Activated T-cell treated with anti-CD3 and anti-CD28 coated beads for 1 hour (primary cell): Measurements from ENCODE around the gene PHKA2.

Experiments used
- DNase-seq: peaks from one replicate; pipeline ENCODE4 v3.0.0-alpha.2; 2020; ENCODE audit warnings: low read depth

Gene PHKA2

GRCh38 chrX:18971506-18971905 lies 12.4 kb downstream of the PHKA2 start:
- DNase-seq, result no peak

- no peak for DNase-seq
Measured at GRCh38 chrX:18970465-18970864, 13.4 kb downstream of the PHKA2 start.

- no peak for DNase-seq
Measured at GRCh38 chrX:18966624-18967023, 17.3 kb downstream of the PHKA2 start.

GRCh38 chrX:18964901-18965300 lies 19.0 kb downstream of the PHKA2 start:
- DNase-seq, result no peak

- no peak for DNase-seq
Measured at GRCh38 chrX:18964026-18964425, 19.9 kb downstream of the PHKA2 start.

GRCh38 chrX:18962329-18962728 lies 21.6 kb downstream of the PHKA2 start:
- DNase-seq, result no peak

GRCh38 chrX:18961686-18962085 lies 22.2 kb downstream of the PHKA2 start:
- no peak for DNase-seq

GRCh38 chrX:18956303-18957032 lies 27.4 kb downstream of the PHKA2 start:
- DNase-seq, result no peak

- DNase-seq, result no peak
Measured at GRCh38 chrX:18955676-18956075, 28.2 kb downstream of the PHKA2 start.

GRCh38 chrX:18951032-18951431 lies 32.9 kb downstream of the PHKA2 start:
- DNase-seq, result no peak

- no peak for DNase-seq
Measured at GRCh38 chrX:18949944-18950301, 34.0 kb downstream of the PHKA2 start.

- no peak for DNase-seq
Measured at GRCh38 chrX:18949291-18949943, 34.5 kb downstream of the PHKA2 start.

- DNase-seq, result no peak
Measured at GRCh38 chrX:18946611-18947010, 37.3 kb downstream of the PHKA2 start.

- DNase-seq, result no peak
Measured at GRCh38 chrX:18946157-18946556, 37.8 kb downstream of the PHKA2 start.

GRCh38 chrX:18945483-18945882 lies 38.4 kb downstream of the PHKA2 start:
- no peak for DNase-seq

- DNase-seq, result no peak
Measured at GRCh38 chrX:18944482-18944881, 39.4 kb downstream of the PHKA2 start.

GRCh38 chrX:18941896-18942295 lies 42.0 kb downstream of the PHKA2 start:
- DNase-seq, result no peak

- DNase-seq, result no peak
Measured at GRCh38 chrX:18938710-18939109, 45.2 kb downstream of the PHKA2 start.

GRCh38 chrX:18937173-18937572 lies 46.7 kb downstream of the PHKA2 start:
- DNase-seq, result no peak

GRCh38 chrX:18935893-18936292 lies 48.0 kb downstream of the PHKA2 start:
- no peak for DNase-seq

GRCh38 chrX:18934708-18935107 lies 49.2 kb downstream of the PHKA2 start:
- no peak for DNase-seq

- DNase-seq, result no peak
Measured at GRCh38 chrX:18933617-18934016, 50.3 kb downstream of the PHKA2 start.

GRCh38 chrX:18931972-18932371 lies 51.9 kb downstream of the PHKA2 start:
- no peak for DNase-seq

GRCh38 chrX:18929775-18930174 lies 54.1 kb downstream of the PHKA2 start:
- no peak for DNase-seq
